SH-SY5Y (cell line): ENCODE data around the gene LY6G6D.

ENCODE experiments used
- GATA2 ChIP-seq: IDR thresholded peaks from 2 replicates; pipeline ENCODE4 v1.6.1; 2011; ENCODE audit warnings: mild to moderate bottlenecking, low read depth, low read length
- GATA3 ChIP-seq: IDR thresholded peaks from 2 replicates; pipeline ENCODE4 v1.6.1; 2011; ENCODE audit warnings: low read depth, mild to moderate bottlenecking, low read length, moderate library complexity

LY6G6D gene

DNA sequence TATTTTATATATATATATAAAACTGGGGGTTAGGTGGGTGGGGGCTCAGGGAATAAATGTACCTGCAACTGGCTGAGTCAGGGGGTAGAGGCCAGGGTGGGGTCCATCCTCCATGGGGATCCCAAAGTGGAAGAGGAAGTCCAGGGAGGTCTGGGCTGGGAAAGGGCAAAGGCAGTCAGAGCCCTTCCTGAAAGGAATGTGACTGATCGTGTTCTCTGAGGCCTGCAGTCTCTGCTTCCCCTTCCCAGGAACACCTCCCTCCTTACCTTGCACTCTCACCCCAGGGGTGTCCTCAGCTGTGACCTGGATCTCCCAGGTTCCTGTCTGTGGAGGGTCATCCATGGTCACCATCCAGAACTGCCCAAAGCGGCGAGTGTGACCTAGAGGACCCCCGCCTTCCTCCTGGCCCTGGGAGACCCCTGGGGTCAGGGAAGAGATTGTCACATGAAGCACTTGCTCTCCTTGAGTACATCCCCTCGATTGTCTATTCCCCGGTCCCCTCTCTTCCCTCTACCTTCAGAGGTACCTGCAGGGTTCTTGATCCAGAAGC, 52.0 kb downstream of the LY6G6D start:
- TF ChIP-seq GATA3, result no peak
- TF ChIP-seq GATA2, result no peak
